Measurements from ENCODE around the gene ZNF558.

DNA sequence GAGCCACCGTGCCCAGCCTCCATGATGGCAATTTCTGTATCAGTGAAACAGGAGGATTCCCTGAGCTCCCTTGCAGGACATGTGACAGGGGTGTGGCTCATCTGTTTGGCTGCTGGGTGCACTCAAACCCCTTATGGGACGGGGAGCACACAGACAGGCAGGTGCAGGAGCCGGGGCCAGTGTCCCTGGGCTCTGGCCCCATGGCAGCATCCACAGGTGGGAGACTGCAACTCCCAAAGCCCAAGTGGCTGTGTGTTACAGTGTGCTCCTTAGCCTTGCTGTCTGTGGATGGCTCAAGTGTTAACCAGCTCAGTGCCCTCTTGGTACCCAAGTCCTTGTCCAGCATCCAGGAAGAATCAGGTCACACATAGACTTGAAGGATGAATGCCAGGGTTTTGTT lies 14.7 kb upstream of the ZNF558 start:
- TF ChIP-seq, protein P1, sequence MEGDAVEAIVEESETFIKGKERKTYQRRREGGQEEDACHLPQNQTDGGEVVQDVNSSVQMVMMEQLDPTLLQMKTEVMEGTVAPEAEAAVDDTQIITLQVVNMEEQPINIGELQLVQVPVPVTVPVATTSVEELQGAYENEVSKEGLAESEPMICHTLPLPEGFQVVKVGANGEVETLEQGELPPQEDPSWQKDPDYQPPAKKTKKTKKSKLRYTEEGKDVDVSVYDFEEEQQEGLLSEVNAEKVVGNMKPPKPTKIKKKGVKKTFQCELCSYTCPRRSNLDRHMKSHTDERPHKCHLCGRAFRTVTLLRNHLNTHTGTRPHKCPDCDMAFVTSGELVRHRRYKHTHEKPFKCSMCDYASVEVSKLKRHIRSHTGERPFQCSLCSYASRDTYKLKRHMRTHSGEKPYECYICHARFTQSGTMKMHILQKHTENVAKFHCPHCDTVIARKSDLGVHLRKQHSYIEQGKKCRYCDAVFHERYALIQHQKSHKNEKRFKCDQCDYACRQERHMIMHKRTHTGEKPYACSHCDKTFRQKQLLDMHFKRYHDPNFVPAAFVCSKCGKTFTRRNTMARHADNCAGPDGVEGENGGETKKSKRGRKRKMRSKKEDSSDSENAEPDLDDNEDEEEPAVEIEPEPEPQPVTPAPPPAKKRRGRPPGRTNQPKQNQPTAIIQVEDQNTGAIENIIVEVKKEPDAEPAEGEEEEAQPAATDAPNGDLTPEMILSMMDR (IDR thresholded peaks at IDR 0.05) = no peak
- TF ChIP-seq POLR2A (IDR thresholded peaks at IDR 0.05) = no peak
